GM21825 (cell line): Measurements from ENCODE around the gene TMUB1.

Experiments
- ATAC-seq: cut with Tn5 transposase; IDR thresholded peaks from one replicate; pipeline ENCODE4 v1.9.1; 2021; ENCODE audit warnings: mild to moderate bottlenecking, moderate library complexity; ENCODE audit not compliant: unreplicated experiment

The TMUB1 gene

DNA sequence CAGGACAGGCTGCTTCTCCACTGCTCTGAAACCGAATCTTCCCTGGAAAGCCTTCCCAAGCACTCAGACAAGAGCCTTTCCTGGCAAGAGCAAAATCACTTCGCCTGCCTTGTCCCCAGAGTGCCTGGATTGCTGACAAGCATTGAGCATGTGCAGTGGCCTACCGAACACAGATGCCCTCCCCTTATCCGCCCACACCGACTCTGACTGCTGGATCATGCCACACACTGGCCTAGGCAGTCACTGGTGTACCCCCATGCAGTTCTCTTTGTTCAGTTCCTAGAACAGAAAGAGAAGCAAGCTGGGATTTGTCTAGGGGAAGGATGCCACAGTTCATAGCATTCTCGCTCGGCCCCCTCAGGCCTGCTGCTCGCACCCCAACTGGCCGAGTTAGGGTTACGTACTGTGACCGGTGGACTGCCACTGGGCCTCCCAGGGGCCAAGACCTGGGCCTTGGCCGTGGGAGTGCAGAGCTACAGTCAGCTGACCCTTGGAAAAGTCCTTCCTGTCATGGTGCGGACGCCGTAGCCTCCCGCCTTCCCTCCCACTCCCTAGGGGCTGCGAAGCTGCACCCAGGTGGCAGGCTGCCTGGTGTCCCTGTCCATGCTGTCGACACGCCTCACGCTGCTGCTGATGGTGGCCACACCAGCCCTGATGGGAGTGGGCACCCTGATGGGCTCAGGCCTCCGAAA, 48.1 kb downstream of the TMUB1 start:
- ATAC-seq: no peak

DNA sequence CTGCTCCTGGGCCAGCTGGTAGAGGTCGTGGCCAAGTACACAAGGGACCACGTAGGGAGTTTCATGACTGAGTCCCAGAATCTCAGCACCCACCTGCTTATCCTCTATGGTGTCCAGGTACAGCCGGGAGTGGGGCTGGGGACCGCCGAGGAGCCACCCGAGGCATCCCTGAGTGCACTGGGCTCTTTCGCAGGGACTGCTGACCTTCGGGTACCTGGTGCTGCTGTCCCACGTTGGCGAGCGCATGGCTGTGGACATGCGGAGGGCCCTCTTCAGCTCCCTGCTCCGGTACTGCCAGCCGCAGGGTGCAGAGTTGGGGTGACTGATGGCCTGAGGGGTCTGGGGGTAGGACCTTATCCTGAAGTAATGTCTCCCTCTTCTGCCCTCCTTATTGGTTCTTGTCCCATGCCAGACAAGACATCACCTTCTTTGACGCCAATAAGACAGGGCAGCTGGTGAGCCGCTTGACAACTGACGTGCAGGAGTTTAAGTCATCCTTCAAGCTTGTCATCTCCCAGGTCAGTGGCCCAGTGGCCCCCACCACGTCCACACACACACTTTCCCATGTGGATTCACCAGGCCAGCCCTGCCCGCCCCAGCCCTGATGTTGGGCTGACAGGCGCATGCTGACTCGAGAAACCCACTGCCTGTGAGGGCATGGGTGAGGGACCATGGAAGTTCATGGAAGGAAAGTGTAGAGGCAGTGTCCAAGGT, 48.8 kb downstream of the TMUB1 start:
- ATAC-seq: no peak

DNA sequence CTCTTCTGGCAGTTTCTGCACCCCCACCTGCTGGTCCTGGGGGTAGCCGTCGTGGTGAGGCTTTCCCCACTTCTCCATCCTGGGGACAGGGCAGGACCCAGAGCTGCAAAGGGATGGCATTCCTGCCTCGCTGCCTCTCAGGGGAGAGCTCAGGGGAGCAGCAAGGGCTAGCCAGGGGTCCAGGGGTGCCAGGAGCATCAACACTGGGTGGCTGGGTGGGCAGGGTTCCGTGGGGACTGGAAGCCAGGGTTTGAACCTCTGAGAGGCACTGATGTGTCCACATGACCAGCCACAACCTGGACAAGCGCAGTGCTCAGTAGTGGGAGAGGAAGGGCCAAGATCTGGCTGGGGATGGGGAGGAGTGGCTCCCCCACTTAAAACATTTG, 49.4 kb downstream of the TMUB1 start:
- ATAC-seq: no peak

DNA sequence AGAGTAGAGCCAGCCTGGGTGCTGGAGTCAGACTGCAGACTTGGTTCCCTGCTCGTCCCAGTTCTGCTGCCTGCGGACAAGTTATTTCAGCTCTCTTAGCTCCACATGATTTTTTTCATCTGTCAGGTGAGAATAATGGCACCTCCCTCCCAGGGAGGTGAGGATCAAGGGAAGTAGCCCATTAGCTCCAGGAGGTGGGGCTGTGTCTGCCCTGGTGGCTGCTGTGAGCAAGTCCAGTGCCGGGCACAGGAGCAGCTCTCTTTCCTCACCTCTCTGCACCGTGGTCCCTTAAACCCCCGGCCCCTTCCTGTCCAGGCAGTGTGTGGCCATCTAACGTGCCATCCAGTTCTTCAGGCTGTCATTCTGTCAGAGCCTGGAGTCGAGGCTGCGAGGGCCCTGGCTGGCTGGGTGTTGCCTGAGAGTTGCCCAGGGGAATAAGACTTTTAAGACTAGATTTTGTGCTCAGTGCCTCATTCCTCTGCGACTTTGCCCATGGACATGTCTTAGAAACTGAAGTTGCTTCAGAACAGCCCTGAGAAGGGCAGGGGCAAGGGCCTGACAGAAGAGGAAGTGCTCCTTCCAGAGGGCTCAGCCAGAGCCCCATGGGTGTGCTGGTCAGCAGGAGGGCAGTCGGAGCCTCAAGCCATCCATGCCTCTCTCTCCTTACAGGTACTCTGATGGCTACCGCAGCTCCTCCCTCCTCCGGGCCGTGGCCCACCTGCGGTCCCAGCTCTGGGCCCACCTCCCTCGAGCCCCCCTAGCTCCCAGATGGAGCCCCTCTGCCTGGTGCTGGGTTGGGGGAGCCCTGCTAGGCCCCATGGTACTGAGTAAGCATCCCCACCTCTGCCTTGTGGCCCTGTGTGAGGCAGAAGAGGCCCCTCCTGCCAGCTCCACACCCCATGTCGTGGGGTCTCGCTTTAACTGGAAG, 50.1 kb downstream of the TMUB1 start:
- ATAC-seq: no peak
